Activated T-helper 1 cell treated with anti-CD3 and anti-CD28 coated beads, Interleukin-2, amount 50 U/mL, for 16 hours (primary cell): ENCODE data around the gene NSMF.

ENCODE experiments used
- DNase-seq, 2 donors: peaks; one replicate each; pipeline ENCODE4 v3.0.0-alpha.2; 2020; ENCODE audit warnings: low read depth in 1 of 2, low spot score in 1 of 2

NSMF gene

DNA sequence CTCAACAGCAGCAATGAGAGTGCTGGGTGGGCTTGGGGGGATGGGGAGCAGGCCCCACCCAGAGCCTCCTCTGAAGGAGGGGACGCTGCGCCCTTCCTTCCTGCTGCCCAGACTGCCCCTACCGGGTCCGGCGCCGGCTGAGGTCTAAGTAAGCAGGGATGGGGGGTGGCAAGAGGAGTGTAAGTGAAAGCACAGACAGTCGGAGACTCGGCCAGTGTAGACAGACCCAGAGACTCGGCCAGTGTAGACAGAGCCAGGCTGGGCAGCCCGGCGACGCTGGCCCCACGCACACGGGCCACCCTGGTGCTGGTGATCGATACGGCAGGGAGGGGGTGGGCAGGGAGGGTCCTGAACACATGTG, 10.6 kb downstream of the NSMF start:
- DNase-seq = no peak

GRCh38 chr9:137447722-137448601, 11.2 kb downstream of the NSMF start:
- DNase-seq = no peak

DNA sequence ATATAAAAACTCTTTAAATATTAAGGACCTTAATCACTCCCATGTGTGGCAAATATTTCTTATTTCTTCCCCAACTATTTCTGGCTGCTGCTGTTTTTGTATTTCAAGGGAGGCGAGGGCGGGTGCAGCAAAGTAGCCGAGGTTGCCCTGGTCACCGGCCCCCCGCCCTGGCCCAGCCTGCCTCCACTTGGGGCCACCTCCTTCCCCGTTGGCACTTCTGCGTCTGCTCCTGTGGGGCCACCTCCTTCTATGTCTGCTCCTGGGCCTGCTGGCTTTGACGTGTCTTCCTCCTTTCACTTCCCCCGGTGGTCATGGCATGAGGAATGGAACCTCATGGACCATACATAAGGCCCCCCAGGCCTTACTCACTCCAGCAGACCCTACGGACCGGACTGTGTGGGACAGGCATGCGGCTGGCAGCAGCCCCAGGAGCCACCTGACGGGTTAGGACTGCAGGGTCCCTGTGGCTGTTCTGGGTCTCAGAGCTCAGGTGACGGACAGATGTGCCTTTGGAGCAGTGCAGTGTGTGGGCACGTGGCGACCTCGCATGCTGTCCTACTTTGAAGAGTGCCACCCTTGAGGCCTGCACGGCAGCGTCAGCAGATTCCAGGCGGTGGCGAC, 12.2 kb downstream of the NSMF start:
- DNase-seq = no peak

DNA sequence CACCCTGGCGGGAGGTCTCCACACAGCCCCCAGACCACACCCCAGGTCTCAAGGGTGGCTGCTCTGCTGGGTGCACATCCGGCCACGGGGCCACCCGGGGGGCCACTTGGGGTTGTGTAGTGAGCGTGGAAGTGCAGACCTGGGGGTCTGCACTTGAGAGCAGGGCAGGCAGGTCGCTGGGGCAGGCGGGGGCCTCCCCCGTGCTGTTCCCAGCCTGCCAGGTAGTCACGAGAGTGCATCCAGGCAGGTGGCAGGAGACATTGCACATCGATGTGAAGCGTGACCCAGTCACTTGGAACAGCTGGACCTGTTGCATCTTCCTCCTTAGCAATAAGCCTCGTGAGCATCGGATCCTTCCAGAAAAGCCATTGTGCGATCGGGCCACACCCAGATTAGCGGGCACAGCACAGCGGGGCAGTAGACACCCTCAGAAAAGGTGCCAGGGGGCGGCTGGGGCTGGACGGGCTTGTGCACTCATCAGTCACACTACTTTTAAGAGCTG, 13.2 kb downstream of the NSMF start:
- no peak for DNase-seq

- DNase-seq = peak; percentile 70 to 78
Observed at GRCh38 chr9:137445275-137445807, 13.8 kb downstream of the NSMF start.

DNA sequence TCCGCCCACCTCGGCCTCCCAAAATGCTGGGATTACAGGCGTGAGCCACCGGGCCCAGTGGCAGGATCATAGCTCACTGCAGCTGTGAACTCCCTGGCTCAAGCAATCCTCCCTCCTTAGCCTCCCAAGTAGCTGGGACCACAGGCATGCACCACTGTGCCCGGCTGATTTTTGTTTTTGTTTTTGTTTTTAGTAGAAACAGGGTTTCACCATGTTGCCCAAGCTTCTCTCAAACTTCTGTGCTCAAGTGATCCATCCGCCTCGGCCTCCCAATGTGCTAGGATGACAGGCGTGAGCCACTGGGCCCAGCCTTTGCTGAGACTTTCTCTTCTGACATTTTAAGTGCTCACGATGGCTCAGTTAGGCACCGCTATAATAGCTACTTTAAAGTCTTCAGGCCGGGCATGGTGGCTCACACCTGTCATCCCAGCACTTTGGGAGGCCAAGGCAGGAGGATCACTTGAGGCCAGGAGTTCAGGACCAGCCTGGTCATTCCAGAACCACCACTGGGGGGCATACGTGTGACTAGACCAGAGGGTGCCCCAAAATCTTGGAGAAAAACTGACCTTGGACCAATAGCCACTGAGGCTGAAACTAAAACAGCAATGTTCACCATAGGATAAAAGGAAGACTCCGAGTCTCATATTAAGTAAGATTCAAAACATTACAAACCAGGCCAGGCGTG, 14.9 kb downstream of the NSMF start:
- DNase-seq = no peak

DNA sequence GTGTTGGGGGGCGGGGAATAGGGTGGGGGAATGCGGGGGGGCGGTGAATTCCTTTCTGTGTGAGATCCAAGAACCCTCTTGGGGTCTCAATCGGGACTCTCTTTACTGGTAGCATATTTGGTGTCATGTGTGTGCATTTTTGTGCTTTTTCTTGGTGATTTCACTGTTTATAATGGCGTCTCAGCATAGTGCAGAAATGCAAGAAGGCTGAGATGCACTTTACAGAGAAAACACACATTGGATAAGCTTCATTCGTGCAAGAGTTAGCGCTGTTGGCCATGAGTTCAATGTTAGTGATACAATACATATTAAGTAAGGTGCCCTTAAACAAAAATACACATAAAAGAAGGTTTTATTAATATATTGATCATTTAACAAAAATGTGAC, 17.2 kb downstream of the NSMF start:
- no peak for DNase-seq

GRCh38 chr9:137441289-137441934, 17.7 kb downstream of the NSMF start, which contains the start of gene ENTPD8:
TSS of gene ENTPD8 (minus strand) at chr9:137441357. CDS start at chr9:137438285, 3,072 bp downstream.
- DNase-seq = no peak

DNA sequence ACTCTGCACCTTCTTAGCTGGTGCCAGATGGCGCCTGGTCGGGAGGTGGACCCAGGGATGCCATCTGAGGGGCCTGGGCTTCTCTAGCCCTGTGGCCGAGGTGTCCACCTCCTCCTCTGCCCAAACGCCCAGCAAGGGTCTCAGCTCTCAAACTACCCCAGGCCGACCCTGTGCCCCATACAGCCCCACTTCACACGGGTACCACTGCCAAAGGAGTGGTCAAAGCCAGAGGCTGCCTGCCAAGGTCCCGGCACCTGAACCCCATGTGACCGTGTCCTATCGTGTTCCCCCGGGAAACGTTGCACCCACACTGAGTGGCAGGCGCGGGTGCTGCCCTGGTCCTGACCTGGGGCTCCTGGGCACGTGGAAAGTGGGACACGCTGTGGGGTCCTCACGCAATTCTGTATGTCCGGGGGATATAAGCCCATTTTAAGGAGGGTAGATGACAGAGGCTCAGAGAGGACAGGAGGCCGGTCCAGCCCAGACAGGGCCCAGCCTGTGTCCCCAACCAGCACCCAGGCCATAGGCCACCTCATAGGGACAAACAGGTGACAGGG, 19.9 kb downstream of the NSMF start:
- no peak for DNase-seq

- no peak for DNase-seq
Observed at GRCh38 chr9:137438591-137439157, 20.5 kb downstream of the NSMF start.

GRCh38 chr9:137437691-137438590, 21.2 kb downstream of the NSMF start:
- DNase-seq = no peak

GRCh38 chr9:137436761-137437600, 22.2 kb downstream of the NSMF start:
- DNase-seq = no peak

DNA sequence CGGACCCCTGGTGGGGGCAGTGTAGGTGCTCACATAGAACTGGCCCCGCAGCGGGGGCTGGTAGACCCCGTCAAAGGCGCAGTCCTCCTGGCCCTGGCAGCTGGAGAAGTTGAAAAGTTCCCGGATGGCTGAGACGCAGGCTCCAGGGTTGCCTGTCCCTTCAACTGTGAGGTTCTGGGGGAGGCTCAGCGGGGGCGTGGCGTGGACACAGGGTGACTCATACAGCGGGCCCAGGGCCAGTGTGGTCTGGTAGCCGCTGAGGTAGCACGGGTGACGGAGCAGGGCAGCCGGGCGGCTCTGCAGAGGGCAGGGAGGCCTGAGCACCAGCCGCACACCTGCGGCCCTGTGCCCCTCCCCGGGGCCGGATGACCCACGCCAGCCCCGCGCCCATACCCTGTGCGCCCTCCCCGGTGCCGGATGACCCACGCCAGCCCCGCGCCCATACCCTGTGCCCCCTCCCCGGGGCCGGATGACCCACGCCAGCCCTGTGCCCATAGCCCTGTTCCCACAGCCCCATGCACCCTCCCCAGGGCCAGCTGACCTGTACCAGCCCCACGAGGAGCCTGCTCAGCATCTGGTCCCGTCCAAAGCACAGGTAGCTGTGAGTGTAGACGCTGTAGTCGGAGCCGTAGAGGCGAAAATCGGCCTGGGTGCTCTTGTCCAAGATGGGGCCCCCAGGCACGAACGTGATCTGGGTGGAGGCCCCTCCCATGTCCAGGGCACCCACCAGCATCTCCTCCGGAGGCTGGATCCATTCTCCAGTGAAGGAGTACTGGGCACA, 23.0 kb downstream of the NSMF start:
- DNase-seq = no peak

GRCh38 chr9:137435381-137435891, 23.7 kb downstream of the NSMF start:
- DNase-seq = no peak

DNA sequence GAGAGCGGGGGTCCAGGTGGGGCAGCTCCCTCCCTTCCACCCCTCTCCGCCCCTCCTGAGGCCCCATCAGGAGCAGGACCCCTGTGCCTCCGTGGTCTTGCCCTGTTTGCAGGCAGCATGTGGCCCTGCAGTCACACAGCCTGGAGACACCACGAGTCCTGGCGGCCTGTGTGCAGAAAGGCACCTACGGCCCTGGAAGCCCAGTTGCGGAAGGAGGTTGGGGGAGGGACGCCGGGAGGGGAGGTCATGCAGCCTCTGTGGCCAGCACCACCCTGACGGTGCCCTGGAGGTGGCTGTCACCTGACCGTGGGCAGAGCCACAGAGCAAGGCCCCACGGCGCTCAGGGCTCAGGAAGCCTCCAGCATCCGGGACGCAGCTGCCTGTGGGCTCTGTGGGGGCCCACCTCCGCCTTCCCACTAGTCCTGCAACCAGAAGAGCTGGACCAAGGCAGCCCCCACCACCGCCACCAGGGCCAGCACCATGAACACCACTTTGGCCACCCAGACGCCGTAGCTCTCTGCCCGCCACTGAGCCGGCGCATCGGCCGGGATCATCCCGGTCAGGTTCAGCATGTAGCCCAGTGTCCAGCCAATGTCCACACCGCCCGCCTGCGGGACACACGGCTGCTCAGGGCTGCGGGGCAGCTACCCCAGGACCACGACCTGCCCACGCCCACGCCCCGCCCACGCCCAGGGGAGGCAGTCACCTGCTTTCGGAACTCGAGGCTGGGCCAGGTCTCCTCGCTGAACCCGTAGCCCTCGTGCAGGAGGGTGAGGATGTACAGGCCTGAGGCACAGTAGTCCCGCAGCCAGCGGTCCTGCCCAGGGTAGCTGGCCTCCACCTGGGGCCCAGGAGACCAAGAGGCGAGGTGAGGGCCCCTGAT, 24.4 kb downstream of the NSMF start:
- no peak for DNase-seq

- DNase-seq = no peak
Observed at GRCh38 chr9:137433916-137434431, 25.2 kb downstream of the NSMF start.
